ENCODE measurements around the gene CLDN5. TPM values are rescaled to one million over a fixed set of nuclear protein-coding genes. Genes with fewer than 3 reads are reported as not detected.
A peak's percentile ranks its signal among the peaks of the same experiment; 100 is the strongest.

The CLDN5 gene
- total RNA-seq, 4 donors from 2014 or later, result 65.7 to 671 (median 224) TPM

DNA sequence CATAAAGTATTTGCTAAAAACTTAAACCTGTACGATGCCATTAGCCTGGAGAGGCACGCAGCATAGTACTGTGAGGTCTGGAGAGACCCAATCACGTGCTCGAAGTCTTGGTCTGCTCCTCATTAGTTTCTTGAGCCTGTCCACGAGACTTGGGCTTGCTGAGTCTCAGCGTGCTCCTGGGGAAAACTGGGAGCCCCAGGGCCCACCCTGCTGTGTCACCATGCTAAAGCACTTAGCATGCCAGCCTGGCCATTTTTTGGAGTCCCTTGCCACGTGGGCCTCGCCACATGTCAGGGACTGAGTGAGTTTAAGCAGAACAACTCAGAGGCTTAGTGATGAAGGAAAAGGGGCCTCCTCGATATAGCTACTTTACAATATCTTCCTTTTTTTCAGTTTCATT, 41.9 kb downstream of the CLDN5 start:
- no peak for TF ChIP-seq POLR2A (IDR thresholded peaks at IDR 0.05)
- TF ChIP-seq, protein P1, sequence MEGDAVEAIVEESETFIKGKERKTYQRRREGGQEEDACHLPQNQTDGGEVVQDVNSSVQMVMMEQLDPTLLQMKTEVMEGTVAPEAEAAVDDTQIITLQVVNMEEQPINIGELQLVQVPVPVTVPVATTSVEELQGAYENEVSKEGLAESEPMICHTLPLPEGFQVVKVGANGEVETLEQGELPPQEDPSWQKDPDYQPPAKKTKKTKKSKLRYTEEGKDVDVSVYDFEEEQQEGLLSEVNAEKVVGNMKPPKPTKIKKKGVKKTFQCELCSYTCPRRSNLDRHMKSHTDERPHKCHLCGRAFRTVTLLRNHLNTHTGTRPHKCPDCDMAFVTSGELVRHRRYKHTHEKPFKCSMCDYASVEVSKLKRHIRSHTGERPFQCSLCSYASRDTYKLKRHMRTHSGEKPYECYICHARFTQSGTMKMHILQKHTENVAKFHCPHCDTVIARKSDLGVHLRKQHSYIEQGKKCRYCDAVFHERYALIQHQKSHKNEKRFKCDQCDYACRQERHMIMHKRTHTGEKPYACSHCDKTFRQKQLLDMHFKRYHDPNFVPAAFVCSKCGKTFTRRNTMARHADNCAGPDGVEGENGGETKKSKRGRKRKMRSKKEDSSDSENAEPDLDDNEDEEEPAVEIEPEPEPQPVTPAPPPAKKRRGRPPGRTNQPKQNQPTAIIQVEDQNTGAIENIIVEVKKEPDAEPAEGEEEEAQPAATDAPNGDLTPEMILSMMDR (IDR thresholded peaks at IDR 0.05), result no peak
- Histone ChIP-seq H3K27me3 (no peaks in the 10 kb centered on the region), H3K4me3 (no peak overlapping the region), H3K4me1 (peaks cover 0 to 9% of the 10 kb centered on the region in 2 donors), H3K9me3 (no peaks in the 10 kb centered on the region), H3K27ac (no peak overlapping the region), H3K36me3 (no peaks in the 10 kb centered on the region)
- no peak for DNase-seq
- intact Hi-C loops (cut with DNase I; ENCODE audit: low total_unique reads), result no loop called here

DNA sequence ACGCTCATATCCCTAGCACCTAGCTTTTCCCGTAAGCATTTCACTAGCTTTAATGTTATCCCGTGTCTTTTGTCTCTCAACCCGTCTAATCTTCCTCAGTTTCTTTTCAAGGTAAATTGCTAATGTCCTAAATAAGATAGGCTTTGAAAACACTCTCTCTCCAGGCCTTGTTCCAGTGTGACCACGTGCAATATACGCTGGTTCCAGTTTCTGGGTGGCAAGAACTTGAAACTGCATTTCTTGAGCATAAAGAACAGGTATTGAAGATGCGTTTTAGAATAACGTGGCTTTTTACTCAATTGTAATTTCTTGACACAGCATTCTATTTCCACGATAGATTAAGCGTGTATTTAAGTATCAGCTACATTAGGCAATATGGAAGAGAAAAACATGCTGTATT, 43.4 kb downstream of the CLDN5 start:
- TF ChIP-seq, protein P1 (IDR thresholded peaks at IDR 0.05), result no peak
- no peak for TF ChIP-seq POLR2A (IDR thresholded peaks at IDR 0.05)
- intact Hi-C loops (cut with DNase I; ENCODE audit: low total_unique reads), result no loop called here
- no peak overlapping the region for H3K27ac ChIP-seq

DNA sequence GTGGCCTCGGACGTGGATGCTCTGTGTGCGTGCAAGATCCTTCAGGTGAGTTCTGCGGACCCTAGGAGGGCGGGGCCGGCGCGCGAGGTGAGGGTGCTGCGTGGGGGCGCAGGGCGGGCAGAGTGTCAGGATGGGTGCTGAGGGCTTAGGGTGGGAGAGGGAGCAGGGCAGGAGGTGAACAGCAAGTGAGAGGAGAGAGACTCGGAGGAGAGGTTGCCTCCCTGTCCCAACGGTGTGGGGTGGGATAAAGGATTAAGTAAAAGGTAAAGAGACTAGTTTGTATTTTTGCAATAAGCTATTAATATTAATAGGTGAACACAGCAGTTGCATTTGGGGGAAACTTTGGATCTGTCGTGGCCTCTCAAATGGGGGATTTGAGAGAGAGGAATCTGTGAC, 44.0 kb downstream of the CLDN5 start:
- no peaks in the 10 kb centered on the region for H3K27me3 ChIP-seq
- H3K9me3 ChIP-seq, result no peaks in the 10 kb centered on the region
- H3K4me3 ChIP-seq, result peak overlapping the region; percentile 32 to 73
- no peaks in the 10 kb centered on the region for H3K36me3 ChIP-seq
- peaks cover 0 to 9% of the 10 kb centered on the region in 2 donors for H3K4me1 ChIP-seq
- TF ChIP-seq, protein P1 (IDR thresholded peaks at IDR 0.05), result no peak
- TF ChIP-seq POLR2A (IDR thresholded peaks at IDR 0.05), result no peak
- intact Hi-C loops (cut with DNase I; ENCODE audit: low total_unique reads), result no loop called here
- H3K27ac ChIP-seq, result no peak overlapping the region
- no peak for DNase-seq

More for the DNA sequence above, 43.4 kb downstream of the CLDN5 start:
- Histone ChIP-seq H3K27me3 (no peaks in the 10 kb centered on the region), H3K36me3 (no peaks in the 10 kb centered on the region), H3K9me3 (no peaks in the 10 kb centered on the region), H3K4me3 (no peak overlapping the region), H3K4me1 (peaks cover 0 to 9% of the 10 kb centered on the region in 2 donors)
- no peak for DNase-seq

DNA sequence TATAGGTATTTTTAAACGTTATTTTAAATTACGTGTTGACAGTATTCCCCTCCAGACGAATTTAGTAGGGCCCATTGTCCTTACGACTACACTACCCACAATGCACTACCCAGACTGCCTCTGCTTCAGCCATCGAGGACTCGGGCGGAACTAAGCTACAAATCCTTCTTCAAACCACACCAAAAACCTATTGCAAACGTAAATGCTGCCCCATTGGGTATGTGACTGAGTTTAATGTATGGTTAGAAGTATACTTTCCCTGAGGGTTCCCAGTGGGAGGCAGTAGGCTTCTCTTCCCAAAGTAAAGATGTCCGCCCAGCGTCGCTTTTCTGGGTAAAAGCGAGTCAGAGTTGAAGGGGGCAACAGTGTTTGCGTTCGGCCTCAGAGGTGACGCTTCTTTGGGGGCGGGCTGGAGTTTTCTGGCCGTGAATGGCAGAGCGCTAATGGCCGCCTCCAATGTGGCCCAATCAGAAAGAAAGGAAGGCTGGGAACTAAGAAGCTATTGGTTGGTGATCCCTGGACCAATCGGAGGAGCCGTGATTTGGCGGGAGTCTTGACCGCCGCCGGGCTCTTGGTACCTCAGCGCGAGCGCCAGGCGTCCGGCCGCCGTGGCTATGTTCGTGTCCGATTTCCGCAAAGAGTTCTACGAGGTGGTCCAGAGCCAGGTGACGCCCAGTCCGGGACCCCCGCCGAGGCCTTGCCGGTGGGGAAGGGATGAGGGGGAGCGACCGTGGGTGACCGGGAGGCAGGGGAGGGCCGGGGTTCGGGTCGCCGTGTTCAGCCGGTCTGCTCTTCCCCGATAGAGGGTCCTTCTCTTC, 44.6 kb downstream of the CLDN5 start, which contains the start of gene CDC45:
TSS of gene CDC45 (plus strand) at position 566 of the 818 bp plus-strand sequence. CDS start at position 615, 49 bp downstream.
- H3K9me3 ChIP-seq, result no peaks in the 10 kb centered on the region
- peaks cover 0 to 9% of the 10 kb centered on the region in 2 donors for H3K4me1 ChIP-seq
- DNase-seq, result peak; percentile 96 to 97
- H3K4me3 ChIP-seq, result peak within 1 kb of the TSS; percentile 59 to 73
- no peaks in the 10 kb centered on the region for H3K36me3 ChIP-seq
- TF ChIP-seq, protein P1 (IDR thresholded peaks at IDR 0.05), result no peak
- no peak for TF ChIP-seq POLR2A (IDR thresholded peaks at IDR 0.05)
- intact Hi-C loops (cut with DNase I; ENCODE audit: low total_unique reads), result no loop called here
- no peaks in the 10 kb centered on the region for H3K27me3 ChIP-seq
- peak within 1 kb of the TSS; percentile 98 to 99 for H3K27ac ChIP-seq

DNA sequence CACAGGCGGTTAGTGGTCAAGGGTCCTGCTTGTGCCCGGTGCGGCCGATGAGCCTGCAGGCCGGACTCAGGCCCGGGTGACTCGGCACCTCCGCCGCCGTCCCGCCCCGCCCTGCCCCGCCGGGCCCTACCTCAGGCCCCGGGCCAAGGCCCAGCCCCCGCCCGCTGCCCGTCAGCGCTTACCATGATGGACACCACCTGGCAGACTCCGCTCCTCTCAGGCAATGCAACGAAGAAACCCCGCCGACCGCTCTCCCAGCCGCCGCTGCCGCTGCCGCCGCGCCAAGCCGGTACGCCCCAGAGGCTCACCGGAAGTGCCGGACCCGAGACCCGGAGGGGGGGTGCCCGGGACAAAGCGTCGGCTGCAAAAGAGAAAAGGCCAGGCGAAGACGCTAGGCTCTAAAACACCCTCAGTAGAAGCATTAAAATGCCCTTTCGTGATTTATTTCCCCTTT, 45.3 kb downstream of the CLDN5 start, which contains the start of gene UFD1:
TSS of gene UFD1 (minus strand) at position 293 of the 454 bp plus-strand sequence. CDS start at position 185, 108 bp downstream.
- peak within 1 kb of the TSS; percentile 98 to 99 for H3K27ac ChIP-seq
- TF ChIP-seq, protein P1 (IDR thresholded peaks at IDR 0.05), result peak in 1 of 4 experiments; percentile 2
- TF ChIP-seq POLR2A (IDR thresholded peaks at IDR 0.05), result no peak
- H3K9me3 ChIP-seq, result no peaks in the 10 kb centered on the region
- H3K27me3 ChIP-seq, result no peaks in the 10 kb centered on the region
- peaks cover 0 to 9% of the 10 kb centered on the region in 2 donors for H3K4me1 ChIP-seq
- H3K36me3 ChIP-seq, result no peaks in the 10 kb centered on the region
- DNase-seq, result peak; percentile 84 to 85
- intact Hi-C loops (cut with DNase I; ENCODE audit: low total_unique reads), result no loop called here
- peak within 1 kb of the TSS; percentile 59 to 73 for H3K4me3 ChIP-seq
